ENCODE data around the gene MPND. TPM values are rescaled to one million over a fixed set of nuclear protein-coding genes. Genes with fewer than 3 reads are reported as not detected.

Gene MPND
- total RNA-seq, 1 donor from 2014 or later = 14.2 TPM

GRCh38 chr19:4376671-4376990 is 33.3 kb downstream of the MPND start:
- H3K36me3 Mint-ChIP-seq (ENCODE audit: unreplicated experiment) = no peaks in the 10 kb centered on the region
- H3K27ac Mint-ChIP-seq (ENCODE audit: unreplicated experiment) = peak overlapping the region; percentile 77
- no peaks in the 10 kb centered on the region for H3K27me3 Mint-ChIP-seq (ENCODE audit: unreplicated experiment)
- TF ChIP-seq CTCF (IDR thresholded peaks at IDR 0.05) = no peak
- H3K9me3 Mint-ChIP-seq (ENCODE audit: unreplicated experiment) = no peaks in the 10 kb centered on the region
- H3K4me1 Mint-ChIP-seq (ENCODE audit: unreplicated experiment) = peaks cover 80% of the 10 kb centered on the region
- H3K4me3 Mint-ChIP-seq (ENCODE audit: unreplicated experiment) = no peak overlapping the region
- DNase-seq (ENCODE audit: extremely low spot score, unreplicated experiment) = no peak

- no peak for TF ChIP-seq CTCF (IDR thresholded peaks at IDR 0.05)
- Mint-ChIP-seq H3K4me1 (ENCODE audit: unreplicated experiment) (peaks cover 74% of the 10 kb centered on the region), H3K27me3 (ENCODE audit: unreplicated experiment) (no peaks in the 10 kb centered on the region), H3K36me3 (ENCODE audit: unreplicated experiment) (no peaks in the 10 kb centered on the region), H3K4me3 (ENCODE audit: unreplicated experiment) (no peak overlapping the region), H3K9me3 (ENCODE audit: unreplicated experiment) (no peaks in the 10 kb centered on the region), H3K27ac (ENCODE audit: unreplicated experiment) (peak overlapping the region; percentile 77)
- no peak for DNase-seq (ENCODE audit: extremely low spot score, unreplicated experiment)
Measured at GRCh38 chr19:4376991-4377781, 33.8 kb downstream of the MPND start.

- no peaks in the 10 kb centered on the region for H3K27me3 Mint-ChIP-seq (ENCODE audit: unreplicated experiment)
- H3K27ac Mint-ChIP-seq (ENCODE audit: unreplicated experiment) = no peak overlapping the region
- TF ChIP-seq CTCF (IDR thresholded peaks at IDR 0.05) = no peak
- H3K36me3 Mint-ChIP-seq (ENCODE audit: unreplicated experiment) = peaks cover 2% of the 10 kb centered on the region
- no peak overlapping the region for H3K4me3 Mint-ChIP-seq (ENCODE audit: unreplicated experiment)
- H3K9me3 Mint-ChIP-seq (ENCODE audit: unreplicated experiment) = no peaks in the 10 kb centered on the region
- DNase-seq (ENCODE audit: extremely low spot score, unreplicated experiment) = no peak
- peaks cover 59% of the 10 kb centered on the region for H3K4me1 Mint-ChIP-seq (ENCODE audit: unreplicated experiment)
Measured at GRCh38 chr19:4378886-4379285, 35.5 kb downstream of the MPND start.

GRCh38 chr19:4379383-4380253 is 36.3 kb downstream of the MPND start:
- peak overlapping the region; percentile 66 for H3K27ac Mint-ChIP-seq (ENCODE audit: unreplicated experiment)
- H3K4me1 Mint-ChIP-seq (ENCODE audit: unreplicated experiment) = peaks cover 51% of the 10 kb centered on the region

More at GRCh38 chr19:4379383-4380253, 36.3 kb downstream of the MPND start:
- DNase-seq (ENCODE audit: extremely low spot score, unreplicated experiment) = no peak
- TF ChIP-seq CTCF (IDR thresholded peaks at IDR 0.05) = no peak
- Mint-ChIP-seq H3K9me3 (ENCODE audit: unreplicated experiment) (no peaks in the 10 kb centered on the region), H3K36me3 (ENCODE audit: unreplicated experiment) (peaks cover 2% of the 10 kb centered on the region), H3K27me3 (ENCODE audit: unreplicated experiment) (no peaks in the 10 kb centered on the region), H3K4me3 (ENCODE audit: unreplicated experiment) (no peak overlapping the region)

Measured in osteocyte (in vitro differentiated cells).